CD8-positive, alpha-beta memory T cell (primary cell): Measurements from ENCODE around the gene CCR4. TPM values are rescaled to one million over a fixed set of nuclear protein-coding genes. Genes with fewer than 3 reads are reported as not detected.
"Not testable (repeated sequence)": the region's sequence is repeated elsewhere in the genome, so short reads cannot be mapped to it uniquely, and the experiment has no call there.

ENCODE experiments used
- CTCF ChIA-PET: fragments of 350-600 bp; sonication (Branson Sonifier 250); formaldehyde crosslinking; loops from one replicate; lab custom pipeline; 2021; ENCODE audit warnings: antibody characterized with exemption; lab: Charles Lee
- POLR2A ChIA-PET: fragments of 350-600 bp; sonication (Branson Sonifier 250); formaldehyde crosslinking; loops from one replicate; lab custom pipeline; 2021; ENCODE audit warnings: antibody characterized with exemption; lab: Charles Lee
- DNase-seq, 5 donors: peaks; one replicate each; pipeline versions ENCODE4 v3.0.0 to v3.0.0-alpha.2; 2020 to 2022; ENCODE audit warnings: mixed read lengths in 1 of 5
- H3K27ac ChIP-seq: one replicate; pipeline ENCODE4 v1.7.0; 2013; ENCODE audit warnings: low read depth, mild to moderate bottlenecking, low read length, moderate library complexity
- H3K27me3 ChIP-seq: 2 replicates; pipeline ENCODE4 v1.7.0; 2013; ENCODE audit warnings: low read length, mild to moderate bottlenecking; ENCODE audit not compliant: insufficient read depth, poor library complexity, severe bottlenecking
- H3K36me3 ChIP-seq: 2 replicates; pipeline ENCODE4 v1.7.0; 2013; ENCODE audit warnings: mild to moderate bottlenecking, low read length, moderate library complexity; ENCODE audit not compliant: insufficient read depth
- H3K4me1 ChIP-seq: 2 replicates; pipeline ENCODE4 v1.7.0; 2013; ENCODE audit warnings: mild to moderate bottlenecking, low read length, moderate library complexity; ENCODE audit not compliant: insufficient read depth
- H3K4me3 ChIP-seq: 2 replicates; pipeline ENCODE4 v1.7.0; 2013; ENCODE audit warnings: mild to moderate bottlenecking, low read length
- H3K9me3 ChIP-seq: 2 replicates; pipeline ENCODE4 v1.7.0; 2013; ENCODE audit warnings: mild to moderate bottlenecking, low read length
- H3K27ac Mint-ChIP-seq, 8 donors: one replicate each; pipeline ENCODE4 v1.8.0; 2020 to 2021; ENCODE audit warnings: mixed read lengths in 8 of 8, mild to moderate bottlenecking in 6 of 8, inconsistent platforms in 3 of 8, moderate library complexity in 3 of 8
- H3K27me3 Mint-ChIP-seq, 2 donors: one replicate each; pipeline ENCODE4 v1.8.0; 2020 to 2021; ENCODE audit warnings: mixed read lengths in 2 of 2, mild to moderate bottlenecking in 1 of 2, moderate library complexity in 1 of 2
- H3K36me3 Mint-ChIP-seq, 3 donors: one replicate each; pipeline ENCODE4 v1.8.0; 2020 to 2021; ENCODE audit warnings: mixed read lengths in 3 of 3, inconsistent platforms in 1 of 3, mild to moderate bottlenecking in 1 of 3
- H3K4me1 Mint-ChIP-seq, 3 donors: one replicate each; pipeline ENCODE4 v1.8.0; 2020 to 2021; ENCODE audit warnings: mixed read lengths in 3 of 3, inconsistent platforms in 1 of 3, mild to moderate bottlenecking in 1 of 3
- H3K4me3 Mint-ChIP-seq, 7 donors: one replicate each; pipeline ENCODE4 v1.8.0; 2020 to 2021; ENCODE audit warnings: mixed read lengths in 7 of 7, mild to moderate bottlenecking in 6 of 7, moderate library complexity in 4 of 7, inconsistent platforms in 2 of 7
- H3K9me3 Mint-ChIP-seq, 5 donors: one replicate each; pipeline ENCODE4 v1.8.0; 2020 to 2022; ENCODE audit warnings: mixed read lengths in 5 of 5, mild to moderate bottlenecking in 3 of 5, moderate library complexity in 2 of 5, inconsistent platforms in 1 of 5
- polyA plus RNA-seq: library from polyadenylated mRNA; unstranded; fragments of 300-500 nt; fragmentation: Illumina TruSeq; gene quantifications from one replicate; pipeline ENCODE4 v1.2.3, GENCODE V29; 2021
- total RNA-seq, 2 experiments: library from RNA; stranded (reverse); gene quantifications; one replicate each; pipeline ENCODE4 v1.2.3, GENCODE V29; 2021

The CCR4 gene
- total and polyA plus RNA-seq, 3 experiments from 2014 or later: 10.0 to 113 (median 113) TPM

GRCh38 chr3:32973982-32974381 is 22.5 kb downstream of the CCR4 start:
- no peaks in the 10 kb centered on the region for H3K27me3 Mint-ChIP-seq
- H3K36me3 ChIP-seq: no peaks in the 10 kb centered on the region
- no peak overlapping the region for H3K27ac ChIP-seq
- peak in 1 of 5 donors; percentile 46 for DNase-seq
- H3K9me3 ChIP-seq: no peaks in the 10 kb centered on the region
- H3K27ac Mint-ChIP-seq: peak overlapping the region in 7 of 8 donors; percentile 12 to 86 (median 54)
- peaks cover 34% of the 10 kb centered on the region for H3K4me1 ChIP-seq
- peaks cover 53 to 70% (median 68%) of the 10 kb centered on the region in 3 donors for H3K4me1 Mint-ChIP-seq
- no peaks in the 10 kb centered on the region for H3K9me3 Mint-ChIP-seq
- ChIA-PET POLR2A (no interaction called here), CTCF (interaction anchor here (1.0 to 1.2 kb wide), 2 partner anchors 10 to 100 kb away, joined by 4 to 7 read pairs; no protein-coding TSS in a partner anchor)
- peaks cover 0 to 2% (median 0%) of the 10 kb centered on the region in 3 donors for H3K36me3 Mint-ChIP-seq
- H3K4me3 Mint-ChIP-seq: peak overlapping the region in 6 of 7 donors; percentile 53 to 73 (median 69)
- H3K4me3 ChIP-seq: no peak overlapping the region
- no peaks in the 10 kb centered on the region for H3K27me3 ChIP-seq

- Histone ChIP-seq H3K36me3 (no peaks in the 10 kb centered on the region), H3K27me3 (no peaks in the 10 kb centered on the region), H3K27ac (no peak overlapping the region), H3K4me1 (peaks cover 34% of the 10 kb centered on the region), H3K4me3 (no peak overlapping the region), H3K9me3 (no peaks in the 10 kb centered on the region)
- H3K27me3 Mint-ChIP-seq: no peaks in the 10 kb centered on the region
- DNase-seq: no peak
- H3K4me3 Mint-ChIP-seq: peak overlapping the region; percentile 8 to 57 (median 40)
- H3K9me3 Mint-ChIP-seq: no peaks in the 10 kb centered on the region
- POLR2A ChIA-PET: no interaction called here
- H3K36me3 Mint-ChIP-seq: peaks cover 0 to 2% (median 0%) of the 10 kb centered on the region in 3 donors
- CTCF ChIA-PET: interaction anchor here (1.1 to 1.7 kb wide), 3 partner anchors 8 to 98 kb away, joined by 3 to 6 read pairs (median 5); no protein-coding TSS in a partner anchor
- peaks cover 53 to 68% (median 67%) of the 10 kb centered on the region in 3 donors for H3K4me1 Mint-ChIP-seq
- H3K27ac Mint-ChIP-seq: peak overlapping the region in 6 of 8 donors; percentile 57 to 81 (median 68)
These were observed 24.6 kb downstream of the CCR4 start for GRCh38 chr3:32975891-32976595.

- Mint-ChIP-seq H3K27ac (peak overlapping the region; percentile 2 to 87 (median 64)), H3K9me3 (no peaks in the 10 kb centered on the region), H3K4me1 (peaks cover 46 to 56% (median 54%) of the 10 kb centered on the region in 3 donors), H3K36me3 (peaks cover 0 to 2% (median 0%) of the 10 kb centered on the region in 3 donors), H3K4me3 (peak overlapping the region; percentile 11 to 54 (median 32)), H3K27me3 (peaks cover 0 to 4% of the 10 kb centered on the region in 2 donors)
- Histone ChIP-seq H3K9me3 (no peaks in the 10 kb centered on the region), H3K27me3 (no peaks in the 10 kb centered on the region), H3K4me3 (no peak overlapping the region), H3K4me1 (peaks cover 28% of the 10 kb centered on the region), H3K36me3 (no peaks in the 10 kb centered on the region), H3K27ac (no peak overlapping the region)
- peak in 1 of 5 donors; percentile 18 for DNase-seq
- ChIA-PET POLR2A (no interaction called here), CTCF (interaction anchor here (1.7 kb wide), 1 partner anchor 10 kb away, joined by 5 read pairs; no protein-coding TSS in a partner anchor)
These were observed 26.4 kb downstream of the CCR4 start for GRCh38 chr3:32977861-32978260.

- H3K9me3 Mint-ChIP-seq: no peaks in the 10 kb centered on the region
- peak overlapping the region; percentile 2 to 87 (median 56) for H3K27ac Mint-ChIP-seq
- POLR2A ChIA-PET: interaction anchor here (0.7 kb wide), 1 partner anchor 16 kb away, joined by 3 read pairs; no protein-coding TSS in a partner anchor
- no peaks in the 10 kb centered on the region for H3K27me3 ChIP-seq
- DNase-seq: no peak
- peaks cover 0 to 2% (median 0%) of the 10 kb centered on the region in 3 donors for H3K36me3 Mint-ChIP-seq
- H3K4me1 ChIP-seq: peaks cover 24% of the 10 kb centered on the region
- peak overlapping the region; percentile 11 to 54 (median 35) for H3K4me3 Mint-ChIP-seq
- no peaks in the 10 kb centered on the region for H3K36me3 ChIP-seq
- H3K9me3 ChIP-seq: no peaks in the 10 kb centered on the region
- H3K27me3 Mint-ChIP-seq: peaks cover 0 to 4% of the 10 kb centered on the region in 2 donors
- no peak overlapping the region for H3K4me3 ChIP-seq
- H3K27ac ChIP-seq: no peak overlapping the region
- CTCF ChIA-PET: no interaction called here
- H3K4me1 Mint-ChIP-seq: peaks cover 43 to 54% (median 51%) of the 10 kb centered on the region in 3 donors
These were observed 26.9 kb downstream of the CCR4 start for GRCh38 chr3:32978331-32978730.

GRCh38 chr3:32983124-32983523 is 31.7 kb downstream of the CCR4 start:
- peaks cover 9 to 23% (median 21%) of the 10 kb centered on the region in 3 donors for H3K4me1 Mint-ChIP-seq
- no peaks in the 10 kb centered on the region for H3K9me3 ChIP-seq
- H3K36me3 ChIP-seq: no peaks in the 10 kb centered on the region
- no peaks in the 10 kb centered on the region for H3K9me3 Mint-ChIP-seq
- H3K4me3 Mint-ChIP-seq: no peak overlapping the region
- H3K27ac Mint-ChIP-seq: peak overlapping the region in 2 of 8 donors; percentile 1 to 42
- ChIA-PET POLR2A (no interaction called here), CTCF (interaction anchor here (1.4 kb wide), 1 partner anchor 9 kb away, joined by 4 read pairs; no protein-coding TSS in a partner anchor)
- no peak overlapping the region for H3K27ac ChIP-seq
- no peaks in the 10 kb centered on the region for H3K4me1 ChIP-seq
- H3K27me3 ChIP-seq: no peaks in the 10 kb centered on the region
- H3K36me3 Mint-ChIP-seq: peaks cover 0 to 8% (median 2%) of the 10 kb centered on the region in 3 donors
- no peak for DNase-seq
- H3K27me3 Mint-ChIP-seq: peaks cover 0 to 6% of the 10 kb centered on the region in 2 donors
- no peak overlapping the region for H3K4me3 ChIP-seq

GRCh38 chr3:32984918-32985317 is 33.5 kb downstream of the CCR4 start:
- CTCF ChIA-PET, H3K36me3 Mint-ChIP-seq, H3K27me3 Mint-ChIP-seq, H3K27ac Mint-ChIP-seq, H3K4me3 ChIP-seq, H3K4me3 Mint-ChIP-seq, H3K9me3 Mint-ChIP-seq, H3K27me3 ChIP-seq, DNase-seq, H3K9me3 ChIP-seq, H3K27ac ChIP-seq, POLR2A ChIA-PET, H3K4me1 ChIP-seq, H3K36me3 ChIP-seq: not testable (repeated sequence)
- peaks cover 11 to 36% (median 30%) of the 10 kb centered on the region in 3 donors for H3K4me1 Mint-ChIP-seq

- peak overlapping the region in 7 of 8 donors; percentile 15 to 83 (median 44) for H3K27ac Mint-ChIP-seq
- peaks cover 24 to 56% (median 50%) of the 10 kb centered on the region in 3 donors for H3K4me1 Mint-ChIP-seq
- Histone ChIP-seq H3K4me1 (peaks cover 6% of the 10 kb centered on the region), H3K27ac (no peak overlapping the region), H3K36me3 (no peaks in the 10 kb centered on the region), H3K27me3 (no peaks in the 10 kb centered on the region), H3K9me3 (no peaks in the 10 kb centered on the region), H3K4me3 (no peak overlapping the region)
- peaks cover 0 to 3% of the 10 kb centered on the region in 2 donors for H3K27me3 Mint-ChIP-seq
- peak overlapping the region in 6 of 7 donors; percentile 10 to 63 (median 50) for H3K4me3 Mint-ChIP-seq
- no peak for DNase-seq
- ChIA-PET POLR2A (interaction anchor here (0.6 kb wide), 1 partner anchor 22 kb away, joined by 8 read pairs; no protein-coding TSS in a partner anchor), CTCF (interaction anchor here (1.5 to 2.3 kb wide), 2 partner anchors 39 to 85 kb away, joined by 3 to 9 read pairs; no protein-coding TSS in a partner anchor)
- no peaks in the 10 kb centered on the region for H3K9me3 Mint-ChIP-seq
- peaks cover 0 to 8% (median 4%) of the 10 kb centered on the region in 3 donors for H3K36me3 Mint-ChIP-seq
These were observed 37.7 kb downstream of the CCR4 start for GRCh38 chr3:32989171-32989570.
